ENCODE measurements around the gene RNF145. TPM values are rescaled to one million over a fixed set of nuclear protein-coding genes. Genes with fewer than 3 reads are reported as not detected.

The RNF145 gene
- total and polyA plus RNA-seq, 10 donors: 27.6 to 90.7 (median 69.6) TPM

- Histone ChIP-seq H3K27ac (no peak overlapping the region), H3K9me3 (no peaks in the 10 kb centered on the region), H3K36me3 (no peaks in the 10 kb centered on the region), H3K4me1 (peaks cover 0 to 6% (median 0%) of the 10 kb centered on the region in 6 donors), H3K27me3 (replicated peaks in 1 of 7) (peaks cover 0 to 6% (median 0%) of the 10 kb centered on the region in 7 donors), H3K4me3 (no peak overlapping the region)
- intact Hi-C loops (cut with DNase I; ENCODE audit: low total_unique reads): loop anchor here (5.0 to 10.0 kb wide), 2 partner anchors 1058 to 1370 kb away; no protein-coding TSS in a partner anchor
- WGBS, 5 donors: 79 to 85% (median 82%) methylated on average over 5 of the region's 5 CpGs
- TF ChIP-seq POLR2AphosphoS5 (IDR thresholded peaks at IDR 0.05) (no peak), POLR2A (IDR thresholded peaks at IDR 0.05) (no peak), CTCF (IDR thresholded peaks at IDR 0.05 in 8 of 11, conservative IDR thresholded peaks at IDR 0.05 in 3 of 11) (no peak)
- no peak for DNase-seq
These were observed 76.8 kb downstream of the RNF145 start for GRCh38 chr5:159132429-159133040.

- Histone ChIP-seq H3K4me3 (no peak overlapping the region), H3K4me1 (peaks cover 0 to 6% (median 0%) of the 10 kb centered on the region in 6 donors), H3K9me3 (no peaks in the 10 kb centered on the region), H3K36me3 (no peaks in the 10 kb centered on the region), H3K27ac (no peak overlapping the region), H3K27me3 (replicated peaks in 1 of 7) (no peaks in the 10 kb centered on the region)
- no peak for DNase-seq
- no peak for TF ChIP-seq CTCF (IDR thresholded peaks at IDR 0.05 in 8 of 11, conservative IDR thresholded peaks at IDR 0.05 in 3 of 11)
- TF ChIP-seq POLR2AphosphoS5 (IDR thresholded peaks at IDR 0.05): no peak
- TF ChIP-seq POLR2A (IDR thresholded peaks at IDR 0.05): no peak
- intact Hi-C loops (cut with DNase I; ENCODE audit: low total_unique reads): loop anchor here (5.0 to 10.0 kb wide), 2 partner anchors 1057 to 1370 kb away; no protein-coding TSS in a partner anchor
- WGBS, 5 donors: 66 to 74% (median 67%) methylated on average over 4 of the region's 4 CpGs
These were observed 77.4 kb downstream of the RNF145 start for GRCh38 chr5:159131951-159132350.

- Histone ChIP-seq H3K9me3 (peaks cover 0 to 4% (median 1%) of the 10 kb centered on the region in 8 donors), H3K4me3 (no peak overlapping the region), H3K27ac (no peak overlapping the region), H3K36me3 (no peaks in the 10 kb centered on the region), H3K27me3 (replicated peaks in 1 of 7) (no peaks in the 10 kb centered on the region), H3K4me1 (peaks cover 0 to 6% (median 0%) of the 10 kb centered on the region in 6 donors)
- no peak for DNase-seq
- TF ChIP-seq POLR2A (IDR thresholded peaks at IDR 0.05): no peak
- TF ChIP-seq CTCF (IDR thresholded peaks at IDR 0.05 in 8 of 11, conservative IDR thresholded peaks at IDR 0.05 in 3 of 11): no peak
- TF ChIP-seq POLR2AphosphoS5 (IDR thresholded peaks at IDR 0.05): no peak
- intact Hi-C loops (cut with DNase I; ENCODE audit: low total_unique reads): loop anchor here (5.0 to 10.0 kb wide), 2 partner anchors 1056 to 1369 kb away; no protein-coding TSS in a partner anchor
- WGBS, 5 donors: 79 to 89% (median 87%) methylated on average over 3 of the region's 3 CpGs
These were observed 78.5 kb downstream of the RNF145 start for GRCh38 chr5:159130871-159131270.

- H3K27me3 ChIP-seq (replicated peaks in 1 of 7): no peaks in the 10 kb centered on the region
- H3K27ac ChIP-seq: no peak overlapping the region
- H3K36me3 ChIP-seq: no peaks in the 10 kb centered on the region
- H3K4me1 ChIP-seq: peaks cover 0 to 3% (median 0%) of the 10 kb centered on the region in 6 donors
- 83 to 96% (median 90%) methylated on average over 6 of the region's 6 CpGs for WGBS, 5 donors
- H3K9me3 ChIP-seq: peaks cover 0 to 18% (median 15%) of the 10 kb centered on the region in 8 donors
- H3K4me3 ChIP-seq: no peak overlapping the region
- no peak for DNase-seq
- TF ChIP-seq CTCF (IDR thresholded peaks at IDR 0.05 in 8 of 11, conservative IDR thresholded peaks at IDR 0.05 in 3 of 11) (no peak), POLR2AphosphoS5 (IDR thresholded peaks at IDR 0.05) (no peak)
- intact Hi-C loops (cut with DNase I; ENCODE audit: low total_unique reads): no loop called here
These were observed 81.2 kb downstream of the RNF145 start for GRCh38 chr5:159128070-159128541.

Data from spleen (tissue), 11 donors.